LNCaP clone FGC (cell line): ENCODE data around the gene KRT78.

Experiments used
- DNase-seq: peaks from one replicate; pipeline ENCODE4 v3.0.0-alpha.2; 2011; ENCODE audit warnings: low read depth
- H3K4me3 ChIP-seq: 2 replicates; pipeline ENCODE4 v1.5.1; 2011; ENCODE audit warnings: mild to moderate bottlenecking, low read depth, low read length, control low read depth
- CTCF ChIP-seq: IDR thresholded peaks from 2 replicates; pipeline ENCODE4 v1.5.1; 2012; ENCODE audit warnings: mild to moderate bottlenecking; ENCODE audit not compliant: control insufficient read depth, insufficient read depth; ENCODE audit errors: extremely low read depth

Gene KRT78

DNA sequence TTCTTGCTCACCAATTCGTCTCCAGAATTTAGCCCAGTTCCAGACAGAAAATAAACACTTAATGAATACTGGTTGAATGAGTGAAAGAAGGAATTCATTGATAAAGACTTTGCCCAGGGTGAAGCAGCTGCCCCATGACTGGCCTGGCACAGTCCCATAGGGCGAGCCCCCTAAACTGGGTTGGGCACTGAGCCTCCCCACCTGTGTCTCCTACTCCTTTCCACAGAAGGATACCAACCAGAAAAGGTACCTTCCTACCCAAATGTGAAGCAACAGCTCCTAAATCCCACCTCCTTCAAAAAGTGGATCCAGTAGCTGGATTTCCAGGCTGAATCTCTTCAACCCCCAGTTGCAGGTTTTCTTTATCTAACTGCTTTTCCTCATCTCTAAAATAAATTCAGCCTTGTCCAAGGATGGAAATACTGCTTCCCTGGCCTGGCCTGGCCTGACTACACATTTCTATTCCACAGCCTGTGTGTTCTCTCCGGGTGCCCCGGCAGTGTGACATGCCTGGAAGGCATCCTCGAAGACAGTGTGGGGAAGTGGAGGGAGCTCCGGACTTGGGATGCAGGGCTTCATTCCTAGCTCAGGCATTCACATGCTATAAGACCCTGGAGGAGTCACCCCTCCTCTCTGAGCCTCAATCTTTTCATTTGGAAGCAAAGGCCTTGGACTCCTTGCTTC lies 60.5 kb downstream of the KRT78 start:
- H3K4me3 ChIP-seq, result no peak overlapping the region
- no peak for DNase-seq
- TF ChIP-seq CTCF, result no peak
